SKM-1 (cell line): ENCODE data around the gene FOXA3.
A peak's percentile ranks its signal among the peaks of the same experiment; 100 is the strongest.

Source experiments
- DNase-seq: peaks from one replicate; lab custom pipeline; 2025; ENCODE audit not compliant: unreplicated experiment; lab: John Stamatoyannopoulos, UW

FOXA3 gene

DNA sequence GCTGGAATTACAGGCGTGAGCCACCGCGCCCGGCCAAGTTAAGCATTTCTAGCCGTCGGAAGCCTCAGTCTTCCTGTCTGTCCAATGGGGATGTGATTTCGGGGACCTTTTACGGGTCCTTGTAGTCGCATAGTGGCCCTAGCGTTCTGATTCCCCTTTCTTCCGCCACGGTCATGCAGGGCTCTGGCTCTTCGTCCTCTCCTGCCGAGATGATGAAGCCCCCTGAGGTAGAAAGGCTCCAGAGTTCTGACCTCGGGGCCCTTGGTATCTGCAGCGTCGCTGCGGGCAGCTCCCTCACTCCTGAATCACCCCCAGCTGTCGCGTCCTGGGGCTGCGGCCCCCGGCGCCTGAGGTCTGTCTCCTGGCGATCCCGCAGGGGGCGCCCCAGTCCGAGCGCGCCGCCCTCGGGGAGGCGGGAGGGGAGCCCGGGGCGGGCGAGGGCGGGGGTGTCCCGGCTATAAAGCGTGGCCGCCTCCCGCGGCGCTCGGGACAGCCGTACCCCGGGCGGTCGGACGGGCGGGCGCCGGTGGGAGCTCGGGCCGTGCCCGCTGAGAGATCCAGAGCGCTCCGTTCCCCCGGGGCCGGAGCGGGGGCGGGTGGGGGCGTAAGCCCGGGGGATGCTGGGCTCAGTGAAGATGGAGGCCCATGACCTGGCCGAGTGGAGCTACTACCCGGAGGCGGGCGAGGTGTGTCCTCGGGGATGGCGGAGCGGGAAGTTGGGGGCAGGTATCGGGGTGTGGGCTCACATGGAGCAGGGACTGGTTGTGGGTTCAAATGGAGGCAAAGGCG is at the start of gene FOXA3:
Gene FOXA3, plus strand, starts transcription at position 487 of the 789 bp plus-strand sequence. Its CDS starts 131 bp downstream, at position 618.
- DNase-seq = no peak

DNA sequence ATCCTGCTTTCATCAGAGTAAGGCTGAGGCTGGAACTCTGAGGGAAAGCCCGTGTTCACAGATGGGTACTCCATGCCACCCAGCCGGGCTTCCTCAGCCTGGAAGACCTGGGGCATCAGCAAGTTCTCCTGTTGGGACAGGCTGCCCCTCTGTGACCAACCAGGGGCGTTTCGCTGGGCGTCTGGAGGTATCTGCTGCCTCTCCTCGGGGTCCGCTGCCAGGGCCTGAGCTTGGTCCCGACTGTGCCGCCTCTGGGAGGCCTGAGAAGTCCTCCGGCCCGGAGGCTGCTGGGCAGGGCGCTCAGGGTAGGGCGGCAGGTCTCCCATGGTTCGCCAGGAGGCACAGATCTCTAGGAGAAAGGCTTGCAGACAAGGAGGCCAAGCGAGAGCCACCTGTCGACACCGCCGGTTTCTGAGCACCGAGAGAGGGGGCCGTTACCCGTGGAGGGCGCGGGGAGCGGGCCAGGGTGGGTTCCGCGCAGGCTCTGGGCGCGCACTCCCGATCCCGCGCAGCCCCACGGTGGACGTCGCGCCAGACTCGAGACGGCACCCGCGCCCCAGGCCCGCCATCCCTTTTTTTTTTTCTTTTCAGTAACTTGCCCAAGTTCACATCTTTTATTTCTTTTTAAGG is 49.2 kb upstream of the FOXA3 start, which contains the start of gene RSPH6A:
Gene RSPH6A, minus strand, starts transcription at position 458 of the 630 bp plus-strand sequence. Its CDS starts 132 bp downstream, at position 326.
- no peak for DNase-seq

DNA sequence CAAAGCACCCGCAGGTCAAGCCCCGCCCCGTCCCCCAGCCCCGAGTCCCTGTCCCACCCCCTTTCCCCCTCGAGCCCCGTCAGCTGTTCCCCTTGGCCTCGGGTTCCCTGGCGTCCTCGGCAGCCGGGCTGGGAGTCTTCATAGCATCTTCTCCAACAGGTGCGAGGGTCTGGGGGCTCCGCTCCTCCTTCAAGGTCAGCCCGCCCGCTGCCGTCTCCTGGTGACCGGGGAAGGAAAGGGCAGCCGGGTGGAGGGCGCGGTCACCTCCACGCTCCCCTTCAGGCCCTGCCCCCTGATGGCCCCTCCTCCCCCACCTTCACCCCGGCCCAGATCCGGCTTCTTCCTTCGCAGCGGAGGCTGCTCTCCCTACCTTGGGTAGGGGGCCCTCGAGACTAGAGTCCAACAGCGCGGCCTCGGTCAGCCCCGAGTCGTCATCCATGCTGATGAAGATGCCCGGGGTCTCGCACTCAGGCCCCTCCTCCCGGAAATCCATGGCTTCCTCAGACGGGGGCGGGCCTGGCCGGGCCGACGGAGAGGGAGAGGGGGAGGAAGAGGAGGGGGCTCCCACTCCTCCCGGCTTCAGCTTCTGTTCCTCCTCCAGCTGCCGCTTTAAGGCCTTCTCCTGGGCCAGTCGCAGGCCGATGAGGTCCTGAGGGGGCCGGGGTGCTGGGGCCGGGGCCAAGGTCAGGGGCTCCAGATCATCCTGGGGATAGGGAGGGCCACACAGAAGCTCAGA is 48.5 kb upstream of the FOXA3 start:
- no peak for DNase-seq

DNA sequence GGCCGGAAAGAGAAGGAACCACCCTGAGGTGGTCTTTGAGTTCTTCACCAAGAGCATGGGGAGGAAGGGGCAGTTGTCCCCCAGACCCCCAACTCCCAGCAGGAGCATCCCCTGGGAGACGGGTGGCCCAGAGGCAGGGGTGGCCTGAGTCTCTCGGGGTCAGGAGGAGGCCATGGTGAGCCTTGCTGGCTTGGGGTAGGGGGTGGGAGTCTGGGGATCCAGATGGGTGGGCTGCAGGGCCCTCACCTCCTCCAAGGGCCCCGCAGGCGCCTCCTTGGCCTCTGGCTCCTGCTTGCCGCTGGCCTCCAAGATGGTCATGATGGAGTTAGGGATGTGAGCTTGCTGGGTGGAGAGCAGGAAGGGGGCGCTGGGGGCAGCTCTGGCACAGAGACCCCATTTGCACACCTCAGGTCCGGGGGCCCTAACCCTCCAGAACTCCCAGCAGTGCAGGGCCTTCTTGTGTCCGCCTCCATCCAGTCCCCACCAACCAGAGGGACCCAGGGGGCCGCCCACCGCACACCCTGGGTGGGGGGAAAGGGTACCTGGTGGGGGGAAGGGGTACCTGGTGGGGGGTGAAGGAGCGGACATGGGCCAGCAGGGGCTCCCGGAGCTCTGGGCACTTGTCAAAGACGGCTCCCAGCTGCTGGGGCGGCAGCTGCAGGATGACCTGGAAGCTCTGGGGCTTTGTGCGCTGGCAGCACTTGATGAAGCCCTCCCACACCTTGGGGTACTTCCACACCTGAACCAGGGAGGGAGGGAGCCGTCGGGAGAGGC is 47.7 kb upstream of the FOXA3 start:
- no peak for DNase-seq

DNA sequence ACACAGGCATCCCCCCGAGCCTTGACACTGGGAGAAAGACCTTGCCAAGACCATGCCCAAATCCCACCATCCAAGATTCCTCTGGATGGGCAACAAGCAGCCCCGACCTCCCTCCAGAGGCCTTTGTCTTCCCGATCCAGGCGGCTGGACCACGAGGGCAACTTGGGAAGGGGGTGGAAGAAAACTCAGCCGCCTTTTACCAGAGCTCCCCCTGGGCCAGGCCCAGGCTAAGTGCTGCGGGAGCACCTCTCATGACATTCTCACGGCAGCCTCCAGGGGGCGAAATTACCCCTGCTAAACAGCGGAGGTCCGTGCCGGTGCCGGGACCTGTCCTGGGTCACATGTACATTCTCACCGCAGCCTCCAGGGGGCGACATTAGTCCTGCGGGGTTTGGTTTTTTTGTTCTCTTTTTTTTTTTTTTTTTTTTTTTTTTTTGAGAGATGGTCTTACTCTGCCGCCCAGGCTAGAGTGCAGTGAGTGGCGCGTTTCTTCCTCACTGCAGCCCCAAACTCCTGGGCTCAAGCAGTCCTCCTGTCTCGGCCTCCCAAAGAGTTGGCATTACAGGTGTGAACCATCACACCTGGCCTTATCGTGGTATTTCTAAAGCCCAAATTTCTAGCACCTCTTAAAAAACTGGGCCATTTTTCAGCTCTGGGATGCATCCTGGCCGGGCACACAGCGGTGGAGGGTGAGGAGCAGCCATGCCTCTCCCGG is 47.0 kb upstream of the FOXA3 start:
- DNase-seq = peak; percentile 26

DNA sequence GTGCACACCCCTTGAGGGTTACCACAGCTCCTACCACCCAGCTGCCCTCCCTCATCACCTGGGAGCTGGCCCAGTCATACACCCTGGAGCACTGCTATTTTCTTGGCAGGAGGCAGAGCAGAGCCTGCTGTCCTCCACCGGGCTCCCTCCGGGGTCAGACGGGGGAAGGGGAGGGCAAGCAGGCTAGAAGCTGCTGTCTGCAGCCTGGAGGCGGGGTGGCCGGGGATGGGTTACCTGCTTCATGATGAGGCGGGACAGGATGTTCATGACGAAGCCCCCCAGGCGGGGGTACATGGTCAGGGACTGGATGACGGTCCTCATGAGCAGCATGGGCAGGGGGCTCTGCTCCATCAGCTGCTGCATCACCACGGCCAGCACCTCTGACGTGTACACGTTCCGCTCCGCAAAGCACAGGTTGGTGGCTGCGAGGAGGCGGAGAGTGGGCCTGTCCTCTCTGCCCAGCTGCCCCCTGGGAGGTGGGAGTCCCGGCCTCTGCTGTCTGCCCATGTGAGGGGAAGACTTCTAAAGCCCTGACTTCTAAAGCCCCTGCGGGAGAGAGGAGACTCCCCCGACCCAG is 46.3 kb upstream of the FOXA3 start:
- DNase-seq = no peak

DNA sequence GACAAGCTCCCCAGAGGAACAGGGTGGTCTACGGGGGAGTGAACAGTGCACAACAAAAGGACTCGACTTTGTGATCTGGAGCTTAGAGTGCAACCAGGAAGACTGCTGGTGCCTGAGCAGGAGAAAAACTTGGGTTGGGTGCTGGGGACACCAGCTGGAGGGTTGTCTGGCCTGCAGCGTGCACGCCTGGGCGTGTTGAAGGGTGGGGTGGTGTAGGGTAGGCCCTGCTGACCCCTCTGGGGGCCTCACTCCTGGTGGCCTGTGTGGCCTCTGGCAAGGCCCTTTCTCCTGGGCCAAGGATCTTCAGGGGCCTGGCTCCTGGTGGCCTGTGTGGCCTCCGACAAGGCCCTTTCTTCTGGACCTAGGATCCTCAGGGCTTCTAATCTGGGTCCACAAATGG is 44.4 kb upstream of the FOXA3 start:
- DNase-seq = no peak

DNA sequence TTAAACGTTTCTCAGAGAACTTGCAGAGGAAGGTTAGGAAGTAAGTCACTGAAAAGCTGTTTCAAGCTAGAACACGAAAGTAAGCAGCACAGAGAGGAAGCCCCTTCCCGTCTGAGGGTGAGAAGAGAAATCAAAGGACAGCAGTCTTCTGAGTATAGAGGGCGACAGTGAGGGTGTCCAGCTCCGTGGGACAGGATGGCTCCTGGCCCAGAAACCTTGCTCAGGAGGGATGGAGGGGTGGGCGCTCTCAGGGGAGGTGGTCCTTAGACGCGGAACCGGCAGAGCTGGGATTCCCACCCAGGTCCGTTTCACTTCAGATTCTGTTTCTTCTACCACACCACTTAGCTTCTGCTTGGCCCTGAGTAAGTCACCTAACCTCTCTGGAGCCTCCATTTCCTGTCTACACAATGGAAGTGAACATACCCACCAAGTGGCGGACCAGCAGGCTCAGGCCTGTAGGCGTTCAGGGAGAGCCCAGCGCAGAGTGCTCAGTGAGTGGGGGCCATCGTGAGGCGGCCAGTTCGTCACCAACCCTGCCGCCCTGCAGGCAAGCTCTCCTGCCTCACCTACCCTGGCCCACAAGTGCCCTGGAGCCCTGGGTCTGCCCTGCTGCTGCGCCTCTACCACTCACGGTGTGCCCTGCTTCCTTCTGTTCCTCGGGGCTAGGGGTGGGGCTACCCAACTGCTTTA is 43.6 kb upstream of the FOXA3 start:
- no peak for DNase-seq

DNA sequence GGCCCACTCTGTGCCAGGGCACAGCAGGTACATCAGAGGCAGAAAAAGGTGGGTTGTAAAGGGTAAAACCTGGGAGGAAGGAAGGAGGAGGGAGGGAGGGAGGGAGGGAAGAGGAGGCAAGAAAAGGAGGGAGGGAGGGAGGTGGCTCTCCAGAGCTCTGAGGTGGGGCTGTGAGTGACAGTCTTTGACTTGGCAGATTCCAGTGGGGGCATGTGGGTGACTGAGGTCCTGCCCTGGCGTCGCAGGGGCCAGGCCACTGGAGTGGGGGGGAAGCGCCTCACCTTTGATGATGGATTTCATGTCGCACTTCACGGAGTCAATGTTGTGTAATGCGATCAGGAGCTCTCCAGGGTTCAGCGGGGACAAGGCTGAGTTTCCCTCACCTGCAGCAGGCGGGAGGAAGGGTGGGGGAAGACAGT is 43.0 kb upstream of the FOXA3 start:
- no peak for DNase-seq

DNA sequence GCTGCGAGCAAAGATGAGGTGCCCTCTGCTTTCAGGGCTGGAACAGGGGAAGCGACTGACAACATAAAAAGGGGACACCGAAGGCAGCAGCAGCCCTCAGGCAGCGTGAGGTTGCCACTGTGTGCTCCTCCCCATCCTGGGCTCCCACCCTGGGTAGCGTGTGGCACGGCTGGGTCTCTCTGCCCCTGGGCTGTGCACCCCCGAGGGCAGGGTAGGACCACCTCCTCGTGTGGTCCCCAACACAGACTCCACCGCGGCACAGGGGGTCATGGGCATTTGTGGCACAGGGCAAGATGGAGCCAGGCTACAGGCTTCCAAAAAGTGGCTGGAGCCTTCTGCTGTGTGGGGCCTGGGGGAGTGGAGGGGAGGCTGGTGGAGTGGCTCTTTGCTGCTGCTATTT is 42.6 kb upstream of the FOXA3 start:
- DNase-seq = no peak

DNA sequence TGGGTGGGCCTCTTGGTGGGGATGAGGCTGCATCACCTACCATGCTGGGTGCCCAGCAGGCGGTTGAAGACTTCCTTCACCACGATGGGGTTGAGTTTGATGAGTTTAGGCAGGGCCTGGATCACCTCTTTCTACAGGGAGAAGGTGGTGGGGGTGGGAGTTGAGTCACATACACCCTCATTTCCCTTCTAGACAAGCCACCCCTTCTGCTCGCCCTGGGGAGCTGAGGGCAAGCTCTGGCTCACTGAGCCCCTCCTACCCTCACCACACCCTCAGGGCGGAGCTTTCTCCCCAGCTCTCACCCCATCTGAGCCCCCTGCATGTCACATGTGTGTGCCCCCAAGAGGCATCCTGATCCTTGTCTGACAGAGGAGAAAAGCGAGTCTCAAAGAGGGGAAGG is 41.4 kb upstream of the FOXA3 start:
- DNase-seq = no peak

DNA sequence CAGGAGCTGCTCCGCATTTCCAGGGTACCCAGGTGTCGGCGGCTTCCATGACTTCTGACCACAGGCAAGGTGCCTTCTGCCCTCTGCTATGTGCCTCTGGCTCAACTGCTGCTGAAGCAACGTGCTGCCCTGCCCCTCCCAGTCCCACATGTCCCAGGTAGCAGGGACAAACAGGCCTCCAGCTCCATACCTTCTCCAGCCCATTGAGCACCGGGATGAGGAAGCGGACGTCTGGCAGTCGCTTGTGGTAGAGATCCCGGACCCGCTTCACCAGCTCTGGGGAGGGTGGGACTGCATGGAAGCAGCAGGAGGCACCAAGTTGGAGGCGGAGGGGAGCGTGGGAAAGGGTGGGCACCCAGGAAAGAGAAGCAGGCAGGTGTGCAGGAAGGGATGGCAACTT is 40.9 kb upstream of the FOXA3 start:
- DNase-seq = no peak

DNA sequence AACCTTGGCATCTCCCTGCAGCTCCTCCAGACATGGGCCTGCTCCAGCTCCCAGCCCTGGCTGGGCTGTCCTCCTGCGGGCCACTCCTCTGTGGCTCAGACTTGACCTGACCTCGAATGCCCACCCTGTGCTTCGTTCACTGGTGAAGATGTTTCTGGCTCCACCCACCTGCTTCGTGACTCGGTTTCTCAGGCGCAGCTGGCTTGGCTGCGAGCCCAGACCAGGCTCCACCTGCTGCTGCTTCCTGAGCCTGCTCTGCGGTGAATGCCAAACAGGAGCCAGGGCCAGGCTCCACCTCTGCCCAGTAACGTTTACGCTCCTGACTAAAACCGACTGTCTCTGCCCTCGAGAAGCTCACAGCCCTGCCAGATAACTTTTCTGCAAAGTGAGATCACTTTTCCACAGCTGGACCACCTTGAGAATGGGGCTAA is 40.1 kb upstream of the FOXA3 start:
- DNase-seq = no peak

DNA sequence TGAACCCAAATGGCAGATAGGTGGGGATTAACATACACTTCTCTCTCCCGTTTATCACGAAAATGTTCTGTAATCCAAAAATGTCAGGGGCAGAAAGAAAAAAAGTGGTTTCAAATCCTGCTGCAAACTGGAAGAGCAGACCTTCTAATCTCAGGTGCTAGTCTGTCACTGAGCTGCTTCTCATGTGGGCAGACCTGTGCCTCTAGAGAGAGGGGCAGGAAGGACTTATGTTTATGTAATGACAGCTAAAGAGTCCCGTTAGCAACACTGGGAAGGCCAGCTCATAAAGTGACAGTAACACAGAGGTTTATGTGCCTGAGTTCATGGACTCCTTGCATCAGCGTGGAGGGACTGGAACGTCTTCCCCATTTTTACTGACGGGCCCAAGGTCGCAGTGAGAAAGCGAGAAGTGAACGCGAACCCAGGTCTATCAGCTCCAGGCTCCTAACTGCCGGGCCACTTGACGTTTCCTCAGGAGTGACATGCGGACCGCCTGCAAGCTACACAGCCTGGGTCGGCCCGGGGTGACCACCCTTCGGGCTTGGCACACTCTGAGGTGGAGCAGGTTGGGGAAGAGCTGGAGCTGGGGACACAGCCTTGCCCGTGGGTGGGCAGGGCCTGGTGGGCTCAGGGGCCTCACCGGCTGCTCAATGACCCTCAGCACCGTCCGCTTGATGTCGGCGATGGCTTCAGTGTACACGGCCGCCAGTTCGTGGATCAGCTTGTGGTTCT is 39.4 kb upstream of the FOXA3 start:
- no peak for DNase-seq

DNA sequence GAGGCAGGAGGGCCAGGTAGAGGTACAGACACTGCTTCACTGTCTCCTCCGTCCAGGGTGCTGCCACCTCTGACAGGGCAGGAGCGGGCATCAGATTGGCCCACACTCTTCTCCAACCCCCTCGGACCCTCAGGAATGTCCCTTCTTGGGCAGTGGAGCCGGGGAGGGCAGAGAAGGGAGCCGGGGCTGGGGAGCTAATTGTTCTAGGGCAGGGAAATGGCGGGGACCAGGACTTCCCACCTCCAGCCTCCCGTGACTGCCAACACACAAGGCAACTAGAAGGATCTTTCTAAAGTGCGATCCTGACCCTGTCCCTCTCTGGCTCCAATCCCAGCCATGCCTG is 38.9 kb upstream of the FOXA3 start:
- no peak for DNase-seq

DNA sequence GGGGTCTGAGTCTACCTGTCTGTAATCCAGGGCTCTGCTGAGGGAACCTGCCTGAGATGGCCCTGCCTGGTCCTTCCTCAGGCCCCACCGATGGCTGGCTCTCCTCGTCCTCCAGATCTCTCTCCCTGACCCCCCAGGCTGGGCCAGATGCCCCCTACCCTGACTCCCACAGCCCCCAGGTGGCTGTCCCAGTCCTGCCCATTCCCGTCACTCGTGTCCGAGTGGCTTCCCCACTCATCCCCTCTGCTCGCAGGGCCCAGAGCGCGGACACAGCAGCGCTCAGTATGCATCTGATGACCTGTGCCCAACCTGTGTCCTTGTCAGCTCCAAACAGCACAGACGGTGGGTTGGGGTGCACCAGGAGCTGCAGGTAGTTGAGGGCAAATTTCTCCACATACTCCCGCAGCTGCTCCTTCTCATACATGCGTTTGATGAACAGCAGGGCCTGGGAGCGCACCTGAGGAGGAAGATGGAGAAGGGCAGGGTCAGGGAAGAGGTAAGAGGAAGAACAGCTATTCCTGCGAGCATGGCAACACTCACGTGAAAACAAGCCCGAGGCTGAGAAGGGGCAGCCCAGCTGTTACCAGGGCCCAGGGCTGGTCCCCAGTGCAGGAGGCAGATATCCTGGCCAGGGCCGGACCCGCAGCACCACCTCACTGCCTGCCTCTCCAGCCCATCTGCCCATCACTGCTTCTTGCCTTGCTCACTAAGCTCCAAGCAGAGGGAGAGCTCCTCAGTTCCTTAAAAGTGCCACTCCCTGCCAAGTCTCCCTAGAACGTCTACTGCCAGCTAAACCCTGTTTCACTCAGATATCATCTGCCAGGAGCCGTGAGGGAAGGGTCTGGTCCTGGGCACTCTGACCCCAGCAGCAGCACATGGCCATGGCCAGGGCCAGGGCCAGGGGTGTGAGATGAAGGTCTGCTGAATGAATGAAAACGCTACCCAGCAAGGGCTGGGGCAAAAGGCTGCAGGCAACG is 37.9 kb upstream of the FOXA3 start:
- DNase-seq = no peak

DNA sequence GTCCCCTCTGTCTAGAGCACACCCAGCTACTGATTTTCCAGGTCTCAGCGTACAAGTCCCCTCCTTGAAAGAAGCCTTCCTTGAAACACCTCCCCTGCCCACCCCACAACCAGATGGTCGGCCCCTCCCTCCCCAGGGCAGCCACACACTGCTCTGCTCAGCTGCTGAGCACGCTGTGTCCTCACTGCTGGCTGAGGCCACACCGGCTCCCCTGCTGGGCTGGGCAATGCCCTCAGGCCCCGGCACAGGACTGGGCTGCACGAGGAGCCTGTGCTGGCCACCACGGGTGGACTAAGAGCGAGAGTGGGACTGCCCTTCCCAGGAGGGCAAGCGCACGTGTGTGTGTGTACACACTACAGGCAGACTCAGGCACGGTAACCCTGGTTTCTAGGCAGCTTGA is 37.2 kb upstream of the FOXA3 start:
- no peak for DNase-seq
